Transverse colon (tissue), 4 donors: Measurements from ENCODE around the gene KRTAP5-9.

Source experiments
- EP300 ChIP-seq: sonication (generic); formaldehyde crosslinking; IDR thresholded peaks from one replicate; pipeline ENCODE4 v1.6.1; 2017; ENCODE audit warnings: antibody characterized with exemption, low read depth
- POLR2A ChIP-seq: fragments of 450-650 bp; IDR thresholded peaks from one replicate; pipeline ENCODE4 v1.6.1; 2016; ENCODE audit warnings: antibody characterized with exemption, mild to moderate bottlenecking, moderate library complexity
- POLR2AphosphoS5 ChIP-seq, 3 donors: sonication (generic); formaldehyde crosslinking; IDR thresholded peaks; one replicate each; pipeline ENCODE4 v1.6.1; 2016; ENCODE audit warnings: antibody characterized with exemption in 3 of 3
- TF ChIP-seq, protein P1 (sequence below), 5 experiments: fragments of 200-600 bp in 3 of 5; fragments of 450-650 bp in 2 of 5; sonication (generic) in 3 of 5; IDR thresholded peaks; 1 replicate in 2 of 5; 2 replicates in 3 of 5; pipeline ENCODE4 v1.5.1; 2016 to 2017; ENCODE audit warnings: antibody characterized with exemption in 5 of 5, inconsistent platforms in 3 of 5, mild to moderate bottlenecking in 2 of 5, moderate library complexity in 1 of 5

DNA sequence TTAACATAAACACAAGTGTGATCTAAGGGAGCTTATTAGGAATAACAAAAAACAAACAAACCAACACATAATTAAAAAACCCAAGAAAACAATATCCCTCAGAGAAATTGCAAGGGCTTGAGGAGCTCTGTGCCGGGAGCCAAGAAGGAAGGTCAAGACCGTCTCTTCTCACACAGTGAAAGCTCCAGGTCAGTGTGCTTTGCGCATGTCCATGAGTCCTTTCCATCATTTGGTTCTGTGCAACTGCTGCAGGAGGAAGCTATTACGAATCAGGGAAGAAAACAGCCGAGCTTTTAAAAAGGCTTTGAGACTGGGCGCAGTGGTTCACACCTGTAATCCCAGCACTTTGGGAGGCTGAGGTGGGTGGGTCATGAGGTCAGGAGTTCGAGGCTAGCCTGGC lies 5.8 kb upstream of the KRTAP5-9 start:
- TF ChIP-seq, protein P1, sequence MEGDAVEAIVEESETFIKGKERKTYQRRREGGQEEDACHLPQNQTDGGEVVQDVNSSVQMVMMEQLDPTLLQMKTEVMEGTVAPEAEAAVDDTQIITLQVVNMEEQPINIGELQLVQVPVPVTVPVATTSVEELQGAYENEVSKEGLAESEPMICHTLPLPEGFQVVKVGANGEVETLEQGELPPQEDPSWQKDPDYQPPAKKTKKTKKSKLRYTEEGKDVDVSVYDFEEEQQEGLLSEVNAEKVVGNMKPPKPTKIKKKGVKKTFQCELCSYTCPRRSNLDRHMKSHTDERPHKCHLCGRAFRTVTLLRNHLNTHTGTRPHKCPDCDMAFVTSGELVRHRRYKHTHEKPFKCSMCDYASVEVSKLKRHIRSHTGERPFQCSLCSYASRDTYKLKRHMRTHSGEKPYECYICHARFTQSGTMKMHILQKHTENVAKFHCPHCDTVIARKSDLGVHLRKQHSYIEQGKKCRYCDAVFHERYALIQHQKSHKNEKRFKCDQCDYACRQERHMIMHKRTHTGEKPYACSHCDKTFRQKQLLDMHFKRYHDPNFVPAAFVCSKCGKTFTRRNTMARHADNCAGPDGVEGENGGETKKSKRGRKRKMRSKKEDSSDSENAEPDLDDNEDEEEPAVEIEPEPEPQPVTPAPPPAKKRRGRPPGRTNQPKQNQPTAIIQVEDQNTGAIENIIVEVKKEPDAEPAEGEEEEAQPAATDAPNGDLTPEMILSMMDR (IDR thresholded peaks at IDR 0.05) = no peak
- TF ChIP-seq POLR2A = no peak
- no peak for TF ChIP-seq POLR2AphosphoS5 (IDR thresholded peaks at IDR 0.05)
- no peak for TF ChIP-seq EP300
